HepG2 (cell line): ENCODE results near the gene TSSK2. TPM values are rescaled to one million over a fixed set of nuclear protein-coding genes. Genes with fewer than 3 reads are reported as not detected.

Experiments used
- CTCF ChIP-seq: sonication (generic); formaldehyde crosslinking; IDR thresholded peaks from 2 replicates; pipeline ENCODE4 v1.5.0; 2020; ENCODE audit warnings: mild to moderate bottlenecking, missing genetic modification reagents, moderate library complexity
- HNRNPL ChIP-seq: fragments of 200-400 bp; formaldehyde crosslinking; IDR thresholded peaks from 2 replicates; pipeline ENCODE4 v1.6.1; 2017; ENCODE audit warnings: mild to moderate bottlenecking, low read depth, low read length
- MED1 ChIP-seq: sonication (generic); formaldehyde crosslinking; IDR thresholded peaks from 2 replicates; pipeline ENCODE4 v1.4.0; 2020; ENCODE audit warnings: missing genetic modification reagents
- MEIS2 ChIP-seq: sonication (generic); formaldehyde crosslinking; IDR thresholded peaks from 2 replicates; pipeline ENCODE4 v1.9.0; 2021; ENCODE audit warnings: mild to moderate bottlenecking, missing genetic modification reagents
- NR2F6 ChIP-seq, 2 experiments: IDR thresholded peaks; 2 replicates each; pipeline ENCODE4 v1.6.1; 2016; ENCODE audit warnings: antibody characterized with exemption in 1 of 2, mild to moderate bottlenecking in 1 of 2
- PATZ1 ChIP-seq: sonication (generic); formaldehyde crosslinking; IDR thresholded peaks from 2 replicates; pipeline ENCODE4 v1.4.0; 2020; ENCODE audit warnings: missing genetic modification reagents
- SAP130 ChIP-seq: IDR thresholded peaks from 2 replicates; pipeline ENCODE4 v1.6.1; 2016; ENCODE audit warnings: low read depth
- SIX1 ChIP-seq: sonication (generic); formaldehyde crosslinking; IDR thresholded peaks from 2 replicates; pipeline ENCODE4 v1.4.0; 2020; ENCODE audit warnings: missing genetic modification reagents, borderline replicate concordance
- SNAPC4 ChIP-seq: sonication (generic); formaldehyde crosslinking; IDR thresholded peaks from 2 replicates; pipeline ENCODE4 v1.4.0; 2020; ENCODE audit warnings: mild to moderate bottlenecking, missing genetic modification reagents
- SYNCRIP ChIP-seq: fragments of 200-400 bp; formaldehyde crosslinking; IDR thresholded peaks from 2 replicates; pipeline ENCODE4 v1.6.1; 2018; ENCODE audit warnings: mild to moderate bottlenecking, low read depth, low read length; ENCODE audit not compliant: insufficient read depth
- TFE3 ChIP-seq: IDR thresholded peaks from 2 replicates; pipeline ENCODE4 v1.6.1; 2016
- UBTF ChIP-seq: sonication (generic); formaldehyde crosslinking; IDR thresholded peaks from 2 replicates; pipeline ENCODE4 v1.4.0; 2020; ENCODE audit warnings: mild to moderate bottlenecking, missing genetic modification reagents
- ZC3H13 ChIP-seq: sonication (generic); formaldehyde crosslinking; IDR thresholded peaks from 2 replicates; pipeline ENCODE4 v1.8.1; 2023; ENCODE audit warnings: mild to moderate bottlenecking, missing genetic modification reagents, moderate library complexity
- polyA plus RNA-seq, 8 experiments: library from polyadenylated mRNA; depleted of rRNA in 3 of 8; stranded (reverse) in 7 of 8; unstranded in 1 of 8; fragments of >200 nt; fragmentation: Illumina TruSeq in 4 of 8; extraction: Trizol in 4 of 8; gene quantifications; 2 replicates each; pipeline versions ENCODE4 v1.2.1 to v1.2.3, GENCODE V29; 2011 to 2016; ENCODE audit warnings: low read depth in 4 of 8, missing spikeins in 1 of 8, mixed read lengths in 1 of 8; ENCODE audit not compliant: insufficient read depth in 1 of 8
- total RNA-seq, 5 experiments: library from RNA; depleted of rRNA; stranded (reverse); fragments of >200 nt; fragmentation: Illumina TruSeq; extraction: Trizol; gene quantifications; 2 replicates each; pipeline ENCODE4 v1.2.3, GENCODE V29; 2016; ENCODE audit warnings: low read depth in 1 of 5

TSSK2 gene
- total and polyA plus RNA-seq, 2 of the 13 experiments (the other 11 are each of a cell fraction or from before 2014, with no cell fraction given), result not detected

GRCh38 chr22:19174106-19175025 lies 43.3 kb downstream of the TSSK2 start (continued):
- TF ChIP-seq SNAPC4 (CRISPR knock-in tag), result no peak
- peak; percentile 7; the same call in 1 of the 2 replicates for TF ChIP-seq CTCF (CRISPR knock-in tag)
- peak; percentile 47 for TF ChIP-seq SAP130
- TF ChIP-seq MED1 (CRISPR knock-in tag), result 0 out of 2 replicates have a peak, but pooled peaks have one; percentile 34
- TF ChIP-seq PATZ1, result peak; percentile 39; the same call in 1 of the 2 replicates
- TF ChIP-seq NR2F6 (IDR thresholded peaks at IDR 0.05), result peak; percentile 28; the same call in 1 of the 2 replicates
- no peak for TF ChIP-seq NR2F6 (CRISPR knock-in tag; IDR thresholded peaks at IDR 0.05)
- TF ChIP-seq SIX1, result no peak
- peak; percentile 55 for TF ChIP-seq ZC3H13 (CRISPR knock-in tag)
- TF ChIP-seq HNRNPL, result 0 out of 2 replicates have a peak, but pooled peaks have one; percentile 28
- TF ChIP-seq SYNCRIP, result no peak
- no peak for TF ChIP-seq TFE3 (CRISPR knock-in tag)
- 0 out of 2 replicates have a peak, but pooled peaks have one; percentile 20 for TF ChIP-seq UBTF
- TF ChIP-seq MEIS2 (CRISPR knock-in tag), result 0 out of 2 replicates have a peak, but pooled peaks have one; percentile 29
